ENCODE results near the gene TMPRSS3.
"Not testable (repeated sequence)": the region's sequence is repeated elsewhere in the genome, so short reads cannot be mapped to it uniquely, and the experiment has no call there.

TMPRSS3 gene

DNA sequence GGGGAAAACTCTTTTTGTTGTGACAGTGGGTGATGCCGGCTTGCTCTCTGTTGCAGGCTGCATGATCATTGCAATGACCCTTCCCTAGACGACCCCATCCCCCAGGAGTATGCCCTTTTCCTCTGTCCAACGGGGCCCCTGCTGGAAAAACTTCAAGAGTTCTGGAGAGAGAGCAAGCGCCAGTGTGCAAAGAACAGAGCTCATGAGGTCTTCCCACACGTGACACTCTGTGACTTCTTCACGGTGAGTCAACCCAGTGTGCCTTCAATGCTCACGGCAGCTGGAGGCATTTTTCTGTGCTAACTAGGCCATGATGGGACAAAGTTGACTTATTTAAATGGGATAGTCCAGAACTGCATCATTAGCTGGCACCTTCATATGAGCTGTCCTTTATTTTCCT lies 13.5 kb upstream of the TMPRSS3 start:
- TF ChIP-seq ZFX (IDR thresholded peaks at IDR 0.05), result no peak
- H3K27ac ChIP-seq, result no peak overlapping the region

DNA sequence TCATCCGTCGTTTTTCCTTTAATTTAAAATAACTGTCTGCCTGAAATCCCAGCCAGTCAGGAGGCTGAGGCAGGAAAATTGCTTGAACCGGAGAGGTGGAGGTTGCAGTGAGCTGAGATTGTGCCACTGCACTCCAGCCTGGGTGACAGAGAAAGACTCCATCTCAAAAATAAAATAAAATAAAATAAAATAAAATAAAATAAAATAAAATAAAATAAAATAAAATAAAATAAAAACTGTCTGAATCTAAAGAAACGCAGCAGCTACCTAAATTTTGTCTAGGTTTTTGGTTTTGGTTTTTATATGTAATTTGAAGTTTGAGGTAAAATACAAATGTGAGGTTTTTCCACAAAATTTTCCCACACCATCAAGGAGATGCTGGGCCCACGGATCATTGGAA lies 12.9 kb upstream of the TMPRSS3 start:
- not testable (repeated sequence) for H3K27ac ChIP-seq

DNA sequence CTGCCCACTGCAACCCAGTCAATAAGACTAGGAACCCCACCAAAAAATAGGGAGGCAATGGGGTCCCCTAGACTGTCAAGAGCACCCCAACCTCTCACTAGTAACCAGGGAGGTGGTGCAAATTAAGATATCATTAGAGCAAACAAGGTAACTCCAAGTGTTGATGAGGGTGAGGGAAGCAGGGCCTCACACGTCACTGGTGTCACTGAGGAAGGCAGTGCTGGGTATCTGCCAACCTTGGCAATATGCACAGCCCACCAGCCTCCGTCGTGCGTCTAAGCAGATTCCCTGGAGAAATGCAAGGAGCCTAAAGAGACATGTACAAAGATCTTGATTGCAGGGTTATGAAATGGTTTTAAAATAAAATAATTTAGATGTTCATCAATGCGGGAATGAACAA lies 11.6 kb upstream of the TMPRSS3 start:
- H3K27ac ChIP-seq, result no peak overlapping the region
- no peak for TF ChIP-seq ZFX (IDR thresholded peaks at IDR 0.05)
- TF ChIP-seq, protein P1, sequence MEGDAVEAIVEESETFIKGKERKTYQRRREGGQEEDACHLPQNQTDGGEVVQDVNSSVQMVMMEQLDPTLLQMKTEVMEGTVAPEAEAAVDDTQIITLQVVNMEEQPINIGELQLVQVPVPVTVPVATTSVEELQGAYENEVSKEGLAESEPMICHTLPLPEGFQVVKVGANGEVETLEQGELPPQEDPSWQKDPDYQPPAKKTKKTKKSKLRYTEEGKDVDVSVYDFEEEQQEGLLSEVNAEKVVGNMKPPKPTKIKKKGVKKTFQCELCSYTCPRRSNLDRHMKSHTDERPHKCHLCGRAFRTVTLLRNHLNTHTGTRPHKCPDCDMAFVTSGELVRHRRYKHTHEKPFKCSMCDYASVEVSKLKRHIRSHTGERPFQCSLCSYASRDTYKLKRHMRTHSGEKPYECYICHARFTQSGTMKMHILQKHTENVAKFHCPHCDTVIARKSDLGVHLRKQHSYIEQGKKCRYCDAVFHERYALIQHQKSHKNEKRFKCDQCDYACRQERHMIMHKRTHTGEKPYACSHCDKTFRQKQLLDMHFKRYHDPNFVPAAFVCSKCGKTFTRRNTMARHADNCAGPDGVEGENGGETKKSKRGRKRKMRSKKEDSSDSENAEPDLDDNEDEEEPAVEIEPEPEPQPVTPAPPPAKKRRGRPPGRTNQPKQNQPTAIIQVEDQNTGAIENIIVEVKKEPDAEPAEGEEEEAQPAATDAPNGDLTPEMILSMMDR (conservative IDR thresholded peaks at IDR 0.05), result no peak

DNA sequence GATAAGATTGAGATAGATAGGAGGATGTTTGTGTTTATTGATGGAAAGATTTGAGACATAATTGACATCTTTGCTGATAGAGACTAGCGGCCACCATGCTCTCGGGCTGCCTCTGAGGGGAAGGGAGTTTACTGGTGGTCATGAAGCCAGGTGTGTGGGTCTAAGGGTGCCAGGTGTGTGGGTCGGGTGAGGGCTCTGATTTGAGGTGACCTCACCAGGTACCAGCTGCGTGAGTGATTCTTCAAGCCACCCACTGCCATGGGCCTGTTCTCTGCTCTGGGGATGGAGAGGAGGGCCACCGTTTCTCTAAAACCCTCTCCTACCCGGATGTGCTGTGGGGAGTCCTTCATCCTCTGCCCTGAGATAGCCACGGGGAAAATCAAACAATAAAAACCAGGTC lies 11.0 kb upstream of the TMPRSS3 start:
- no peak for TF ChIP-seq ZFX (IDR thresholded peaks at IDR 0.05)
- TF ChIP-seq, protein P1 (conservative IDR thresholded peaks at IDR 0.05), result no peak
- no peak overlapping the region for H3K27ac ChIP-seq

DNA sequence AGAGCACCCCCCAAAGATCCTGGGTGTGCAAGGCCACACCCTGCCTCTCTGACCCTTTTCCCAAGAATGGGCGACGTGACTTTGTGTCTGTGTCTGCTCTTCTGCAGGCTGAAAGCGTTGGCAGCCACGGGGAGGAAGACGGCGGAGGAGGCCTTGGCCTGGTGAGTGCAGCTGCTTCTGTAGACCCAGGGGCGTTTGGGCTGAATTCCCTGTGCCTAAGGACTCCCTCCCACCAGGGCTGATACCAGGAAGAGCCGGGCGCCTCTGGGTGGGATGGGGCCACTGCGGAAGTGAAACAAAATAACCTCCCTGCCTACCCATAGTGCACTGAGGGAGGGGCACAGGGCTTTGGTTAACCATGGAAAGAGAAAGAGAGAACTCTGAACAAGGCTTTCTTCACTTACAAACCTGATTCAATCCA lies 10.4 kb upstream of the TMPRSS3 start:
- no peak overlapping the region for H3K27ac ChIP-seq
- TF ChIP-seq, protein P1 (conservative IDR thresholded peaks at IDR 0.05), result no peak
- TF ChIP-seq ZFX (IDR thresholded peaks at IDR 0.05), result no peak

DNA sequence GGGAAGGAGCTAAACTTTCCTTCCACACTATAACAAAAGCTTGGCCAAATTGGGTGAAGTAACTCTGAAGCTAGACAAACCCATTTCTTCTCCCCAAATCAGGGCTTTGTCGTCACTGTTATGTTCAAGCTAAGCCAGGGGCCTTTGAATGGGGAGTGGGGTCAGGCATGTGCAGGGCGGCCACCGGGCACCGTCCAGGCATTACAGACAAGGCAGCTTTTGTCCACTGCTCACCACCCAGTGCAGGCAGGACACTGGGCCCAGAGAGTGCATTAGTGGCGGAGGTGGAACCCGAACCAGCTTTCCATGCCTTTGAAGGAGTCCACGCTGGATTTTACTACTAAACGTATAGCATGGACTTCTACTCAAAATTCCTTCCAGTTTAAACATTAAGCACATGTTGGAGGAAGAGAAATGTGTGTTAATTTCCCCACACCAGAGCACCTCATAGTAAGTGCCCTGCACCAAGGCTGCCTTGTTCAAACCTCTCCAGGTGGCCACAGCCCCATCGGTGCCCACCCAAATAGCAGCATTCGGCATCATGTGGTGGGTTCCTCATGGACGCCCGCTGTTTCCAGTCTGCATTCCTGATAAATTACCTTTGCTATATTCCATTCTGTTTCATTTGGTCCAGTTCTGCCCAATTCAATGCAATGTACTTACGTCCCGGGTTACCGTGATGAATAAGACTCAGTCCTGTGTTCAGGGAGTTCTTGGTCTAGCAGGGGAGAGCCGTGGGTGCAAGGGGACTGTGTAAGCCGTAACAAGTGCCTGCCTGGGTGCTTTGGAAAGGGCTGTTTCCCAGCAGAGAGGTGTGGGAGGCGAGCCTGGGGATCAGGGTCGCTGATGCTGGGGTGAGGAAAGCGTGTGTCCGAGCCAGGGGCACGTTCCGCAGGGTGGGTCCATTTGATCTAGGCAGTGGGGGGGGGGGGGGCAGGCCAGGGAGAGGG lies 9.5 kb upstream of the TMPRSS3 start:
- H3K27ac ChIP-seq, result no peak overlapping the region
- TF ChIP-seq, protein P1 (conservative IDR thresholded peaks at IDR 0.05), result no peak
- no peak for TF ChIP-seq ZFX (IDR thresholded peaks at IDR 0.05)

DNA sequence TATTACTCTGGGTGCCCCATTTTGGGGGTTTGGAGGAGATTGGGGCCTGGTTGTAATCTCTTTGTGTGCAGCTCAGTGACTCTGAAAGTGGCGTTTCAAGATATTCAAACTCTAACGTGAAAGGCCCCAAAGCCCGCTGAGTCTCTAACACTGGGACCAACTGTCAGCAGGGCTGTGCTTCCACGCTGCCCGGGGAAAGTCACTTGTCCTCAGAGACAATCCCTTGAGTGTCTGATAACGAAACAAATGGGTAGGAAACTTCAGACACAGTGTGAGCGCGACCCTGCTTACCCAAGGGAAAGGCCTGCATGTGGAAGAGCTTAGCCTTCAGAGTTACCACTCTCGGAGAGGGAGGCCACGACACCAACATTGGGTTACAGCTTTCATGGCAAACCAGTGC lies 8.7 kb upstream of the TMPRSS3 start:
- H3K27ac ChIP-seq, result no peak overlapping the region
- no peak for TF ChIP-seq ZFX (IDR thresholded peaks at IDR 0.05)

DNA sequence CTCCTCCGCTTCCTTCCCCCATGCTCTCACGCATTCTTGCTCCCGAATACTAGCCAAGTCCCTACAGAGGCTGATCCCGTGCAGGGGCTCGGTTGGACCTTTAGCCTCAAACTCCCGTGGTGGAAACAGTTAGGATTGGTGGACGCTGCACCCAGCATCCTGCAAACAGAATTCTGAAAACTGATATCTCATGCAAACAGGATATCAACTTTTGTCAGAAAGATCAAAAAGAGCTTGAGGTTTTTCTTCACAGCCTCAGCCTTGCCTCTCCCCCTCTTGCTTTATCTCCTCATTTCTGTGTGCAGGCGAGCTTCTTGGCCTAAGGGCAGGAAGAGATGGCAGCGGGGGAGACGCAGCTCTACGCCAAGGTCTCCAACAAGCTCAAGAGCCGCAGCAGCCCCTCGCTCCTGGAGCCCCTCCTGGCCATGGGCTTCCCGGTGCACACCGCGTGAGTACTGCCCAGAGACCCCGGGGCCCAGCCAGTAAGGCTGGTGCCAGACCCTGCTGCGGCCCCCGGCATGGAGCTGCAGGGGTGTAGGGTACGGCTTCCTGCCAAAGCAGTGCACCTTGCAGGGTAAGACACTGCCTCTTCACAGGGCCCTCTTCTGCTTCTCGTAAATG lies 7.9 kb upstream of the TMPRSS3 start, which contains the start of gene UBASH3A:
TSS of gene UBASH3A (plus strand) at position 292 of the 621 bp plus-strand sequence. CDS start at position 336, 44 bp downstream.
- H3K27ac ChIP-seq, result no peak within 1 kb of the TSS
- TF ChIP-seq, protein P1 (conservative IDR thresholded peaks at IDR 0.05), result no peak
- no peak for TF ChIP-seq ZFX (IDR thresholded peaks at IDR 0.05)
